SW 1271 (cell line): ENCODE data around the gene TBL2.
A peak's percentile ranks its signal among the peaks of the same experiment; 100 is the strongest.
"Not testable (repeated sequence)": the region's sequence is repeated elsewhere in the genome, so short reads cannot be mapped to it uniquely, and the experiment has no call there.

ENCODE experiments used
- DNase-seq, 2 experiments: peaks; one replicate each; lab custom pipeline; 2025; lab: John Stamatoyannopoulos, UW

Gene TBL2

DNA sequence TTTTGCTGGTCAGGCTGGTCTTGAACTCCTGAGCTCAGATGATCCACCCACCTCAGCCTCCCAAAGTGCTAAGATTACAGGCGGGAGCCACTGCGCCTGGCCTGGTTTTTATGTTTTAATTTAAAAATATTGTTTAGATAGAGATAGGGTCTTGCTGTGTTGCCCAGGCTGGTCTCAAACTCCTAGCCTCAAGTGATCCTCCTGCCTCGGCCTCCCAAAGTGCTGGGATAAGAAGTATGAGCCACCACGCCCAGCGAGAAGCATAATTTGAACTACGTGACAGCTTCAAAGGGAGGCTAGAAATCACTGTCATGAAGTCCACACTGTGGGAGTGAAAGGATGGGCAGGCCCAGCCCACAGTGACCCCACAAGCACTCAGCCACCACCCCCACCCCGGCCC, 42.5 kb downstream of the TBL2 start:
- DNase-seq = not testable (repeated sequence)

DNA sequence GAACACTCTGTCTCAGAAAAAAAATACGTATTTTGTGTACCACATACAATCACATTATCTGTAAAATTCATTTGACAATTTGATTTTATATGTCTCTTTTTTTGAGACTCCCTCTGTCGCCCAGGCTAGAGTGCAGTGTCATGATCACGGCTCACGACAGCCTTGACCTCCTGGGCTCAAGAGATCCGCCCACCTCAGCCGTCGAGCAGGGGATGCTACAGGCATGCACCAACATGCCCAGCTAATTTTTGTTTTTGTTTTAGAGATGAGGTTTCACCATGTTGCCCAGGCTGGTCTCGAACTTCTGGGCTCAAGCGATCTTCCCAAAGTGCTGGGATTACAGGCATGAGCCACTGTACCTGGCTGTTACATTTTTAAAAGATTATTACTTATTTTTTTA, 44.6 kb downstream of the TBL2 start:
- no peak for DNase-seq

DNA sequence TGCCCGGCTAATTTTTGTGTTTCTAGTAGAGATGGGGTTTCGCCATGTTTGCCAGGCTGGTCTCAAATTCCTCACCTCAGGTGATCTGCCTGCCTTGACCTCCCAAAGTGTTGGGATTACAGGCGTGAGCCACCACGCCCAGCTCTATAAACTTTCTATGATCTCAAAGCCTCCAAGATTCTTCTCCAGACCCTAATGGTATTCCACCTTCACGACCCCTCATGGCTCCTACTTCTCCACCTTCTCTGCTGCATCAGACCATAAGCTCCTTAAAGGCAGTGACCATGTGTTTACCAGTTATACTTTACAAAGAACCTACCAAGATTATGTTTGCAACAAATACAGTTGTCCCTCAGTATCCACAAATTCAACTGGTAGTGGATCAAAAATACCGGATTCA, 46.2 kb downstream of the TBL2 start:
- DNase-seq = no peak

DNA sequence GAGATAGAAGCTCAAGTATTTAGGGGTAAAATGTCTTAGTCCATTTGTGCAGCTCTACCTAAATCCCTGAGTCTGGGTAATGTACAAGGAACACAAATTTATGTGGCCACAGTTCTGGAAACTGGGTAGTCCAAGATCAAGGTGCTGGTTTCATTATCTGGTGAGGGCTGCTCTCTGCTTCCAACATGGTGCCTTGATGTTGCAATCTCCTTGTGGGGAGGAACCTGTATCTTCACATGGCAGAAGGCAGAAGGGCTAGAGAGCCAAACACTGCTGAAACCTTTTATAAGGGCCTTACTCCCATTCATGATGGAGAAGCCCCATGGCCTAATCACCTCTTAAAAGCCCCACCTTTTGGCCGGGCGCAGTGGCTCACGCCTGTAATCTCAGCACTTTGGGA, 47.6 kb downstream of the TBL2 start:
- DNase-seq = no peak

DNA sequence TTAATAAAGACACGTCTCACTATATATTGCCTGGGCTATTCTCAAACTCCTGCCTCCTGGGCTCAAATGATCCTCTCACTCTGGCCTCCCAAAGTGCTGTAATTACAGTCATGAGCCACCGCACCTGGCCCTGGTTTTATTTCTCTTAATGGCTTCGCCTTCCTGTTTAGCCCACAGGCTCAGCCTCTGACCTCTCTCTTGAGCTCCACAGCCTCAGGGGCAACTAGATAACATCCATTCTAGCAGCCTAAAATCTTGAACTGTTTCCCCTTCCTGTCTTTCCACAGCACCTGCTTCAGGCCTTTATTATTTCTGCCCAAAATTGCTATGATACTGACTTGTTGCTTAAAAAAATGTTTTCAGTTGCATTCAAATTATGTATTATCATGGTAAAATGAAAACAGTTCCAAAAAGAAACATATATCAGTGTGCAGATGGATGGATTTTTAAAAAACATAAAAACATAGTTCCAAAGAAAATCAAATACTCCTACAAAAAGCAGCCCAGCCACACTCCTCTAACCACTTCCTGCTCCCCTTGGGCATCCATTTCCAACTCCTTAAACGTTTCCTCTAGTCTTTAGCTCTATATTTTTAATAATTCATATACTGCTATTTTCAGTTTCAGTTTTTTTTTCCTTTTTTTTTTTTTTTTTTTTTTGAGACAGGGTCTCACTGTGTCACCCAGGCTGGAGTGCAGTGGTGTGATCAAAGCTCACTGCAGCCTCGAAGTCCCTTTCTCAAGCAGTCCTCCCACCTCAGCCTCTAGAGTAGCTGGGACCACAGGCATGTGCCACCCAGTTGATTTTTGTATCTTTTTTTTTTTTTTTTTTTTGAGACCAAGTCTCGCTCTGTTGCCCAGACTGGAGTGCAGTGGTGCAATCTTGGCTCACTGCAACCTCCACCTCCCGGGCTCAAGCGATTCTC, 51.2 kb downstream of the TBL2 start:
- DNase-seq = no peak

DNA sequence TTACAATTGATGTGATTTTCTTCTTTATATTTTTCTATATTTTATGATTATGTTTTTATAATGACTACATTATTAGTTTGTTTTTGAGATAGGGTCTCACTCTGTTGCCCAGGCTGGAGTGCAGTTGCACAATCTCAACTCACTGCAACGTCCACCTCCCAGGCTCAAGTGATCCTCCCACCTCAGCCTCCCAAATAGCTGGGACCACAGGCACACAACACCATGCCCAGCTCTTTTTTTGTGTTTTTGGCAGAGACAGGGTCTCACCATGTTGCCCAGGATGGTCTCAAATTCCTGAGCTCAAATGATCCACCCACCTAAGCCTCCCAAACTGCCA, 52.3 kb downstream of the TBL2 start:
- not testable (repeated sequence) for DNase-seq

DNA sequence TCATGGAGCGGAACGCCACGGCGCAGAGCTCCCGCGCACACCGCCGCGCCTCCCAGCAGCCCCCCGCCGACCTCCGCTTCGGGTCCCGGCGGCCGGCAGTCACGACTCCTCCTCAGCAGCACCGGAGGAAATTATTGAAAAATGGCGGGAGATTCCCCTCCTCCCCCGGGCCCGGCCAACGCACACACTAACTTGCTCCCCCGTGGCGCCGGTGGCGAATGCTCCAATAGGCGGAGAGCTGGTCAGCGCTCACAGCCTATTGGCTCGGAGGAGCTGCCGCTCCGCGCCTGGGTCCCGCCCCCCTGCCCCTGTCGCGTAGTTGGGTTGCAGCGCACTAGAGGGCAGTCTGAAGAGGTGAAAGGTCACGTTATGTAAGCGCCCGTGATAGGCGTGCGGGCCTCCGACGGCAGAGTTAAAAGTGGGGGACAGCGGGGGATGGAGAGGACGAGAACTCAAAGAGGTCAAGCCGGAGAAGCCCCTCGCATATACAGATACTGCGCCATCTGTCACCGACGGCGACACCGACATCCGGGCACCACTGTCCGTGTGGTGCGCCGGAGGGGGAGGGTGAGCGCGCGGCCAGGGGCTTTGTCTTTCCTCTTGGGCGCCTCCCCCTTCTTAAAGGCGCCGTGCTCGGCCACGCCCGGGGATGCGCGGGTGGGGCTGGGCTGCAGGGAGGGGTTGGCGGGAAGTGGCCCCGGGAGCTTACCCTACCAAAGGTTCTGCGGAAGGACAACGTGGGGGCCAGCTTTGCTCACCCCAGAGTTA, 56.1 kb downstream of the TBL2 start, which contains the start of gene BAZ1B:
BAZ1B (minus strand) TSS at position 189 of the 768 bp plus-strand sequence. CDS start 360 bp downstream, outside the sequence.
- DNase-seq = peak; percentile 96

DNA sequence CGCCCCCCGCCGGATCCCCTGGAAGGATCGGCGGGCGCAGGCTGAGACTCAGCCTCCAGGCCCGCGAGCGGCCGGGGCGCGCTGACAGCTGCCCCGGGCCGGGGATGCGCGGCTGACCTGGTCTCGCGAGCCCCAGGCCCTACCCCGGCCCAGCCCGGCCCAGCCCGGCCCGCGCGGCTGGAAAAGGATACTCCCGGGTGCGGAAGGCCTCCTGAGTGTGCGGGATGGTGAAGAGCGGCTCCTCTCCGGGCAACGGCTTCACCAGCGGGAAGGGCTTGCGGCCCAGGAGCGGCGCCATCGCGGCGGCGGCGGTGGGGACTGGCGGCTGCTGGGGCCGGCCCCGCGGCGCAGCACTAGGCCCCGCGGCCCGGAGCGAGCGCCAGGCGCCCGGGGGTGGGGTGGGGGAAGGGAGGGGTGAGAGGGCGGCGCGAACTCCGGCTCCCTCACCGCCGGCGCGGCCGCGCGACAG, 56.7 kb downstream of the TBL2 start:
- DNase-seq = no peak

DNA sequence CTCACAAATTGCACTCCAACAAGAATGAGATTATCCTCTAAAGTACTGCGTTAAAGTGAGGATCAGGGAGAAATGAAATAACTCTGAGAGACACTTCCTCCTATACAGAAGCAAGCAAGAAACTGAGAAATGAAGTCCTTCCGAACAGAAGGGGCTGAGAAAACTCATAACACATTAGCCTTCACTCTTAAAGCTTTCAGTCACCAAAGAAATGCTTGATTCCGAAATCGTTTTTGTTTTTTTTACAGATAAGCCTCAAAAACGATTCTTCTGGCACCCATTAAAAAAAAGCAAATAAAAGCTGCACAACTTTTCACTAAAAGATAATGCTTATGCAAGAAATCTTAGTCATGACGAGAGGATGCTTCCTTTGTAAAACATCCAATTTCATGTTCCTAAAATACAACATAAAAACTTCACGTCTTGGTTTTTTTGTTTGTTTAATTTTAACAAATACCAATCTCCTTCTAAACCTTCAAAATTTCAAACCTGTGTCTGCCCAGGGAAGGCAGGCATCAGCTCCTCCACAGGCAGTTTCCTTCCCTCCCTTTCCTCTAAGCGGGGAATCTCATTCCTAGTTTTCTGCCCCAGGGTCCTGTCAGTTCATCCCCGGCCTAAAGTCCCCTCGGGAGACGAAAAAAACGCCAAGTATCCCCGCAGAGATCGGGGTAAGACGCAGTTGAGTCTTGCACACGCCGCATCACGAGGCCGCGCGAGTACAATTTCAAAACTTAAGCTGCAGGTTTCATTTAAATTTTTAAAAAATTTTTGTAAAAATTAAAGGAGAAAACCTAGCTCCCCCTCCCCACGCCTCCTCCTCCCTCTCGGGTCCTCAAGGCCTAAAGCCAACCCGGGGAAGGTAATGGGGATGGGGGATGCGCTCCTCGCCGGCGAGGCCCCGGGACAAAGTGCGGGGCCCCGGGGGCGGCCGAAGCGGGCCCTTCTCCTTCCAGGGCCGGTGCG, 57.4 kb downstream of the TBL2 start:
- no peak for DNase-seq

DNA sequence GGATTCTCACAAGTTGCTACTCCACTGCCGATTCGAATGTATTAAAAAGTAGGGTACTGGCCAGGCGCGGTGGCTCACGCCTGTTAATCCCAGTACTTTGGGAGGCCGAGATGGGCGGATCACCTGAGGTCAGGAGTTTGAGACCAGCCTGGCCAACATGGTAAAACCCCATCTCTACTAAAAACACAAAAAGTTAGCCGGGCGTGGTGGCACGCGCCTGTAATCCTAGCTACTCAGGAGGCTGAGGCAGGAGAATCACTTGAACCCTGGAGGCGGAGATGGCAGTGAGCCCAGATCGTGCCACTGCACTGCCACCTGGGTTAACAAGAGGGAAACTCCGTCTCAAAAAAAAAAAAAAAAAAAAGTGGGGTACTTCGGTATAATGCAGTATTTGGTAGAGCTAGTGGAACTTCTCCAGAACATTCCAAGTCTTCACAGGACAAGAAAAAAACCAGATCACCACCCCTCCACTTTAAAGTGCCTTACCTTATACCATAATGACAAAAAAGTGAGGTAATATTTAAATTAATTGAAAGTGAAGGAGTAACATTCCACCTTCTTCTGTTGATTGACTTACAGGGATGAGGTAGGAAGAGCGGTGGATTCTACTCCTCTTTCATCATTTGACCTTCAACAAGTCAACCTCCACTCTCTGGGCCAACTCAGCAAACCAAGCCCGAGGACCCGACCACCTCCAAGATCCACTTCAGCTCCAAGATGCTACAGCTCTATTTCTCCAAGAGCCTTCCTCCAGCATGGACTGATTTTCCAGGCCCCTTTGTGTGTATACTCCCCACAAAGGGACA, 58.3 kb downstream of the TBL2 start:
- no peak for DNase-seq

DNA sequence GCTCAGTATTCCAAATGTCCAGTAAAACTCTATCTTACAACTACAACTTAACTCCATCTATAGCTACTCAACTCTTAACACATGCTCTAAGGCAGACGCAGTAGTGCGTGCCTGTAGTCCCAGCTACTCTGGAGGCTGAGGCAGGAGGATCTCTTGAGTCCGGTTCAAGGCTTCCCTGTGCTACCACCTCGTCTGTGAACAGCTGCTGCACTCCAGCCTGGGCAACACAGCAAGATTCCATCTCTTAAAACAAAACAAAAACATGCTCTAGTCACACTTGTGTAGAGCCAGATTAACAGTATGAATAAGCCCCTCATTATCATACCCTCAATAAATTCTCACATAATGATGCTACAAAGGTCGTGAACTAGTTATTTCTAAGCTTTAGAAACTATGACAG, 59.9 kb downstream of the TBL2 start:
- DNase-seq = no peak
